COLO668 (cell line): ENCODE measurements around the gene ENO1.

ENCODE experiments used
- DNase-seq: peaks from one replicate; lab custom pipeline; 2025; ENCODE audit not compliant: unreplicated experiment; lab: John Stamatoyannopoulos, UW

ENO1 gene

GRCh38 chr1:8816264-8816663 lies 62.2 kb downstream of the ENO1 start:
- no peak for DNase-seq

GRCh38 chr1:8815582-8816151 lies 62.8 kb downstream of the ENO1 start:
- DNase-seq: peak; percentile 38

- peak; percentile 24 for DNase-seq
Observed at GRCh38 chr1:8814865-8815264, 63.6 kb downstream of the ENO1 start.

DNA sequence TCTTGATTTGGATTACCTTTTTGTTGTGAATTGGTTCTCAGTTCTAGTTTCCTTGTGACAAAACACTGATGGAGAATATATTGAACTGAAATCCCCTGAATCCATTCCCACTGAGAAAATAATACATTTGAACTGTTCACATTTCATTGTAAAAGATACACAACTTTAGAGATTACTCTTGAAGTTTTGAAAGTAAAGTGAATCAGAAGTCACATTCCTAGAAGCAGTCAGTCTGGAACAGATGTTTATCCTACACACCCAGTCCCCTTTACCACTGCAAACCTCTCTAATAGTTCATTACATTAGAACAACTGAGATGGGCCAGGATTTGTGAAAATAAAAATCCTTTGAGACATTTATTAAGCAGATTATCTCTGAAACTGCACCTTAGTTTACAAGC lies 64.5 kb downstream of the ENO1 start:
- DNase-seq: no peak

GRCh38 chr1:8813016-8813763 lies 65.3 kb downstream of the ENO1 start:
- no peak for DNase-seq

DNA sequence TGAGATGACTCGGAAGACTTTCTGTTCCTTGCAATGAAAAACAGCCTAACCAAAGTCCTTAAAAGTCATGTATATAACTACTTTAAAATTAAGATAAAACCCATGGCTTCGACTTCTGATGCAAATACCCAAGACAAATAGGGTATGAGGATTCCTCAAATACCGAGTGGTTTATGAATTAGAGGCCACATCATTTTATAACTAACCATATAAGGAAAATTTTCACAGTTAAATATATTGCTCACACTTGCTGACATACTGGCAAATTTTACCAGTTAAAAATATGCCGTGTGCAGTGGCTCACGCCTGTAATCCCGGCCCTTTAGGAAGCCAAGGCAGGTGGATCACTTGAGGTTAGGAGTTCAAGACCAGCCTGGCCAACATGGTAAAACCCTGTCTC lies 66.4 kb downstream of the ENO1 start:
- DNase-seq: no peak
